ENCODE measurements around the gene KIF20A. TPM values are rescaled to one million over a fixed set of nuclear protein-coding genes. Genes with fewer than 3 reads are reported as not detected.

KIF20A gene
- total and polyA plus RNA-seq, 4 donors, result 0.33 to 32.3 (median 1.4) TPM

- H3K9me3 ChIP-seq (ENCODE audit: control insufficient read depth in 4 of 4, low read length in 3 of 4), result no peaks in the 10 kb centered on the region
- no peak overlapping the region for H3K27ac ChIP-seq (ENCODE audit: low read depth in 1 of 2, low read length in 2 of 2)
- peaks cover 29 to 100% (median 87%) of the 10 kb centered on the region in 4 donors for H3K36me3 ChIP-seq (ENCODE audit: control insufficient read depth in 4 of 4, insufficient read depth in 3 of 4, low read depth in 1 of 4, low read length in 3 of 4)
- DNase-seq (ENCODE audit: low spot score), result no peak
- no peaks in the 10 kb centered on the region for H3K4me1 ChIP-seq (ENCODE audit: control insufficient read depth in 4 of 4, insufficient read depth in 4 of 4, low read length in 3 of 4)
- TF ChIP-seq HNF4A (conservative IDR thresholded peaks at IDR 0.05) (no peak), GABPA (IDR thresholded peaks at IDR 0.05 in 1 of 2, conservative IDR thresholded peaks at IDR 0.05 in 1 of 2) (no peak), YY1 (IDR thresholded peaks at IDR 0.05) (no peak), NR2F2 (IDR thresholded peaks at IDR 0.05) (no peak), RXRA (IDR thresholded peaks at IDR 0.05) (no peak), TAF1 (conservative IDR thresholded peaks at IDR 0.05) (no peak), ATF3 (IDR thresholded peaks at IDR 0.05) (no peak), EGR1 (IDR thresholded peaks at IDR 0.05; ENCODE audit: low read depth in 2 of 2) (no peak), FOXA1 (IDR thresholded peaks at IDR 0.05) (no peak), SP1 (IDR thresholded peaks at IDR 0.05) (no peak), MAX (IDR thresholded peaks at IDR 0.05) (no peak)
- TF ChIP-seq, protein P1, sequence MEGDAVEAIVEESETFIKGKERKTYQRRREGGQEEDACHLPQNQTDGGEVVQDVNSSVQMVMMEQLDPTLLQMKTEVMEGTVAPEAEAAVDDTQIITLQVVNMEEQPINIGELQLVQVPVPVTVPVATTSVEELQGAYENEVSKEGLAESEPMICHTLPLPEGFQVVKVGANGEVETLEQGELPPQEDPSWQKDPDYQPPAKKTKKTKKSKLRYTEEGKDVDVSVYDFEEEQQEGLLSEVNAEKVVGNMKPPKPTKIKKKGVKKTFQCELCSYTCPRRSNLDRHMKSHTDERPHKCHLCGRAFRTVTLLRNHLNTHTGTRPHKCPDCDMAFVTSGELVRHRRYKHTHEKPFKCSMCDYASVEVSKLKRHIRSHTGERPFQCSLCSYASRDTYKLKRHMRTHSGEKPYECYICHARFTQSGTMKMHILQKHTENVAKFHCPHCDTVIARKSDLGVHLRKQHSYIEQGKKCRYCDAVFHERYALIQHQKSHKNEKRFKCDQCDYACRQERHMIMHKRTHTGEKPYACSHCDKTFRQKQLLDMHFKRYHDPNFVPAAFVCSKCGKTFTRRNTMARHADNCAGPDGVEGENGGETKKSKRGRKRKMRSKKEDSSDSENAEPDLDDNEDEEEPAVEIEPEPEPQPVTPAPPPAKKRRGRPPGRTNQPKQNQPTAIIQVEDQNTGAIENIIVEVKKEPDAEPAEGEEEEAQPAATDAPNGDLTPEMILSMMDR (IDR thresholded peaks at IDR 0.05; ENCODE audit: low read depth, low read length, missing input control), result no peak
- TF ChIP-seq, protein P2, sequence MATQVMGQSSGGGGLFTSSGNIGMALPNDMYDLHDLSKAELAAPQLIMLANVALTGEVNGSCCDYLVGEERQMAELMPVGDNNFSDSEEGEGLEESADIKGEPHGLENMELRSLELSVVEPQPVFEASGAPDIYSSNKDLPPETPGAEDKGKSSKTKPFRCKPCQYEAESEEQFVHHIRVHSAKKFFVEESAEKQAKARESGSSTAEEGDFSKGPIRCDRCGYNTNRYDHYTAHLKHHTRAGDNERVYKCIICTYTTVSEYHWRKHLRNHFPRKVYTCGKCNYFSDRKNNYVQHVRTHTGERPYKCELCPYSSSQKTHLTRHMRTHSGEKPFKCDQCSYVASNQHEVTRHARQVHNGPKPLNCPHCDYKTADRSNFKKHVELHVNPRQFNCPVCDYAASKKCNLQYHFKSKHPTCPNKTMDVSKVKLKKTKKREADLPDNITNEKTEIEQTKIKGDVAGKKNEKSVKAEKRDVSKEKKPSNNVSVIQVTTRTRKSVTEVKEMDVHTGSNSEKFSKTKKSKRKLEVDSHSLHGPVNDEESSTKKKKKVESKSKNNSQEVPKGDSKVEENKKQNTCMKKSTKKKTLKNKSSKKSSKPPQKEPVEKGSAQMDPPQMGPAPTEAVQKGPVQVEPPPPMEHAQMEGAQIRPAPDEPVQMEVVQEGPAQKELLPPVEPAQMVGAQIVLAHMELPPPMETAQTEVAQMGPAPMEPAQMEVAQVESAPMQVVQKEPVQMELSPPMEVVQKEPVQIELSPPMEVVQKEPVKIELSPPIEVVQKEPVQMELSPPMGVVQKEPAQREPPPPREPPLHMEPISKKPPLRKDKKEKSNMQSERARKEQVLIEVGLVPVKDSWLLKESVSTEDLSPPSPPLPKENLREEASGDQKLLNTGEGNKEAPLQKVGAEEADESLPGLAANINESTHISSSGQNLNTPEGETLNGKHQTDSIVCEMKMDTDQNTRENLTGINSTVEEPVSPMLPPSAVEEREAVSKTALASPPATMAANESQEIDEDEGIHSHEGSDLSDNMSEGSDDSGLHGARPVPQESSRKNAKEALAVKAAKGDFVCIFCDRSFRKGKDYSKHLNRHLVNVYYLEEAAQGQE (IDR thresholded peaks at IDR 0.05), result no peak
- H3K9ac ChIP-seq (ENCODE audit: low read depth in 1 of 2, low read length in 2 of 2), result no peak overlapping the region
- no peaks in the 10 kb centered on the region for H3K27me3 ChIP-seq (ENCODE audit: control insufficient read depth in 4 of 4, insufficient read depth in 4 of 4, low read length in 3 of 4)
- no peak overlapping the region for H3K4me3 ChIP-seq (ENCODE audit: low read depth in 1 of 3, low read length in 3 of 3)
Observed at GRCh38 chr5:138163721-138164120, 15.2 kb upstream of the KIF20A start.

DNA sequence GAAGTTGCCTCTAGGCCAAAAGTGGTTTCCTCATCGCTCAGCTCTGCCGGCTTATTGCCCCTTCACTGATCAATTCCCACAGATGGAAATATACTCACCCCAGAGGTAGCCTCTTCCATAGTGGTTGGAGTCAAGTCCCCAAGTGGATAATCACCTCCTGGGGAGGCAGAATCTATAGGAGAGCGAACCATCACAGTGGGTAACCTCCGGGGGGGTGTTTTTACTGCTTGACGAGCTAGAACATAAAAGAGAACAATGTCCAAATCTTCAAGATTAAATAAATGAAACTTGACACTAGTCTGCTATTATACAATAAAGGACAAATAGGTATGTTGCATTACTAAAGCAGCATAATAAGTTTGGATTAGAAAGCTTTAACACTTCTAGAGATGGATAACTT, 9.8 kb upstream of the KIF20A start:
- H3K27ac ChIP-seq (ENCODE audit: low read depth in 1 of 2, low read length in 2 of 2), result no peak overlapping the region
- peaks cover 32 to 86% (median 77%) of the 10 kb centered on the region in 4 donors for H3K36me3 ChIP-seq (ENCODE audit: control insufficient read depth in 4 of 4, insufficient read depth in 3 of 4, low read depth in 1 of 4, low read length in 3 of 4)
- no peaks in the 10 kb centered on the region for H3K4me1 ChIP-seq (ENCODE audit: control insufficient read depth in 4 of 4, insufficient read depth in 4 of 4, low read length in 3 of 4)
- no peak for DNase-seq (ENCODE audit: low spot score)
- H3K4me3 ChIP-seq (ENCODE audit: low read depth in 1 of 3, low read length in 3 of 3), result no peak overlapping the region
- H3K9ac ChIP-seq (ENCODE audit: low read depth in 1 of 2, low read length in 2 of 2), result no peak overlapping the region
- WGBS, result 94% methylated on average over 5 of the region's 5 CpGs
- TF ChIP-seq ATF3 (IDR thresholded peaks at IDR 0.05) (no peak), JUND (IDR thresholded peaks at IDR 0.05) (no peak), GABPA (IDR thresholded peaks at IDR 0.05 in 1 of 2, conservative IDR thresholded peaks at IDR 0.05 in 1 of 2) (no peak), EGR1 (IDR thresholded peaks at IDR 0.05; ENCODE audit: low read depth in 2 of 2) (no peak), MAX (IDR thresholded peaks at IDR 0.05) (no peak)
- TF ChIP-seq, protein P2 (IDR thresholded peaks at IDR 0.05), result no peak
- no peaks in the 10 kb centered on the region for H3K27me3 ChIP-seq (ENCODE audit: control insufficient read depth in 4 of 4, insufficient read depth in 4 of 4, low read length in 3 of 4)
- H3K9me3 ChIP-seq (ENCODE audit: control insufficient read depth in 4 of 4, low read length in 3 of 4), result no peaks in the 10 kb centered on the region
